Endodermal cell (in vitro differentiated cells): ENCODE data around the gene NRXN3. TPM values are rescaled to one million over a fixed set of nuclear protein-coding genes. Genes with fewer than 3 reads are reported as not detected.

ENCODE experiments used
- DNase-seq: peaks from one replicate; pipeline ENCODE4 v3.0.0-alpha.2; 2017
- H3K27ac ChIP-seq: 2 replicates; pipeline ENCODE4 v1.5.1; 2013; ENCODE audit warnings: mild to moderate bottlenecking, low read depth, low read length, moderate library complexity
- H3K27me3 ChIP-seq: 2 replicates; pipeline ENCODE4 v1.6.1; 2013; ENCODE audit warnings: mild to moderate bottlenecking, low read length, moderate library complexity; ENCODE audit not compliant: insufficient read depth, control insufficient read depth, poor library complexity, severe bottlenecking
- H3K36me3 ChIP-seq: 2 replicates; pipeline ENCODE4 v1.7.0; 2013; ENCODE audit warnings: mild to moderate bottlenecking, low read length, moderate library complexity; ENCODE audit not compliant: control insufficient read depth, insufficient read depth
- H3K4me1 ChIP-seq: one replicate; pipeline ENCODE4 v1.7.0; 2013; ENCODE audit warnings: low read length; ENCODE audit not compliant: control insufficient read depth, insufficient read depth
- H3K4me3 ChIP-seq: 2 replicates; pipeline ENCODE4 v1.5.1; 2013; ENCODE audit warnings: mild to moderate bottlenecking, low read length, moderate library complexity
- H3K9ac ChIP-seq: 2 replicates; pipeline ENCODE4 v1.6.1; 2013; ENCODE audit warnings: mild to moderate bottlenecking, low read length, moderate library complexity; ENCODE audit not compliant: poor library complexity, severe bottlenecking; ENCODE audit errors: extremely low read depth
- H3K9me3 ChIP-seq: 2 replicates; pipeline ENCODE4 v1.6.1; 2013; ENCODE audit warnings: mild to moderate bottlenecking, low read length, moderate library complexity; ENCODE audit not compliant: control insufficient read depth
- H3K27ac Mint-ChIP-seq: 2 replicates; pipeline ENCODE4 v1.8.0; 2020; ENCODE audit warnings: mixed read lengths
- H3K27me3 Mint-ChIP-seq: 2 replicates; pipeline ENCODE4 v1.8.0; 2021; ENCODE audit warnings: mild to moderate bottlenecking, mixed read lengths; ENCODE audit not compliant: insufficient read depth
- H3K36me3 Mint-ChIP-seq: 2 replicates; pipeline ENCODE4 v1.8.0; 2020; ENCODE audit warnings: low read depth, mixed read lengths
- H3K4me1 Mint-ChIP-seq: 2 replicates; pipeline ENCODE4 v1.8.0; 2020; ENCODE audit warnings: mixed read lengths
- H3K4me3 Mint-ChIP-seq: 2 replicates; pipeline ENCODE4 v1.8.0; 2020; ENCODE audit warnings: mild to moderate bottlenecking, moderate library complexity, mixed read lengths
- H3K9me3 Mint-ChIP-seq: 2 replicates; pipeline ENCODE4 v1.8.0; 2020; ENCODE audit warnings: mild to moderate bottlenecking, mixed read lengths
- WGBS, 2 experiments: methylation state at CpG; one replicate each; pipeline versions ENCODE4 v1.1.5 to v1.1.7; 2013; ENCODE audit warnings: missing lambda C conversion rate in 2 of 2, mixed read lengths in 1 of 2; ENCODE audit not compliant: insufficient coverage in 1 of 2, insufficient read length in 1 of 2; 5-methylcytosine and 5-hydroxymethylcytosine counted together
- total RNA-seq, 2 donors: library from RNA; stranded (reverse); fragmentation: NEBNext Ultra II Directional in 1 of 2; extraction: Animal tissue kit (Norgen Biotek cat#: 25700) in 1 of 2; gene quantifications; 2 replicates in 1 of 2; 3 replicates in 1 of 2; pipeline ENCODE4 v1.2.1, GENCODE V29; 2021
- TF ChIP-seq, protein P1 (sequence below): fragments of 200-600 bp; sonication (generic); conservative IDR thresholded peaks from 2 replicates; pipeline ENCODE4 v1.5.0; 2021; ENCODE audit warnings: antibody characterized with exemption, mild to moderate bottlenecking

The NRXN3 gene
- total RNA-seq, 2 donors from 2014 or later = 20.9 to 21.4 TPM

DNA sequence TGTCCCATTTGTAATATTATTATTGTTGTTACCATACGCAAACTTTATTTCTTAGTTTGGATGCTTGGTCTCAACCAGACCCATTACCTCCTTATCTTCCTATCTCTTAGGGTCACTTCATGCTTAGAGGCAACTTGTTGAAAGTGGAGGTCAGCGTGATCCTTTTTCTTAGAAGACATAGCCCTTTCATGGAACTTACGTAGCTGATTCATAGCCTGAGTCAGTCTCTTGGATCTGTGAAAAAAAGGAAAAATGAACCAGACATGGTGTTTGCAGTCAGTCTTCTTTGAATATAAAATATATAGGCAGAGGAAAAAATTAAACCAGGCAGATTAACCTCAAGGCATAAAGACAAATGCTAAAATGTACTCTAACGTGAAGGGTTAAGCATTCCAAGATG is 1427.4 kb downstream of the NRXN3 start:
- Histone ChIP-seq H3K9ac (no peak overlapping the region), H3K36me3 (no peaks in the 10 kb centered on the region), H3K27ac (no peak overlapping the region), H3K4me1 (no peaks in the 10 kb centered on the region), H3K27me3 (no peaks in the 10 kb centered on the region), H3K9me3 (peaks cover 38% of the 10 kb centered on the region), H3K4me3 (no peak overlapping the region)
- Mint-ChIP-seq H3K36me3 (peaks cover 12% of the 10 kb centered on the region), H3K9me3 (peaks cover 27% of the 10 kb centered on the region), H3K27me3 (no peaks in the 10 kb centered on the region), H3K4me3 (no peak overlapping the region), H3K27ac (no peak overlapping the region), H3K4me1 (peaks cover 9% of the 10 kb centered on the region)
- TF ChIP-seq, protein P1, sequence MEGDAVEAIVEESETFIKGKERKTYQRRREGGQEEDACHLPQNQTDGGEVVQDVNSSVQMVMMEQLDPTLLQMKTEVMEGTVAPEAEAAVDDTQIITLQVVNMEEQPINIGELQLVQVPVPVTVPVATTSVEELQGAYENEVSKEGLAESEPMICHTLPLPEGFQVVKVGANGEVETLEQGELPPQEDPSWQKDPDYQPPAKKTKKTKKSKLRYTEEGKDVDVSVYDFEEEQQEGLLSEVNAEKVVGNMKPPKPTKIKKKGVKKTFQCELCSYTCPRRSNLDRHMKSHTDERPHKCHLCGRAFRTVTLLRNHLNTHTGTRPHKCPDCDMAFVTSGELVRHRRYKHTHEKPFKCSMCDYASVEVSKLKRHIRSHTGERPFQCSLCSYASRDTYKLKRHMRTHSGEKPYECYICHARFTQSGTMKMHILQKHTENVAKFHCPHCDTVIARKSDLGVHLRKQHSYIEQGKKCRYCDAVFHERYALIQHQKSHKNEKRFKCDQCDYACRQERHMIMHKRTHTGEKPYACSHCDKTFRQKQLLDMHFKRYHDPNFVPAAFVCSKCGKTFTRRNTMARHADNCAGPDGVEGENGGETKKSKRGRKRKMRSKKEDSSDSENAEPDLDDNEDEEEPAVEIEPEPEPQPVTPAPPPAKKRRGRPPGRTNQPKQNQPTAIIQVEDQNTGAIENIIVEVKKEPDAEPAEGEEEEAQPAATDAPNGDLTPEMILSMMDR = no peak
- WGBS, 2 experiments = 95 to 100% methylated on average over 2 to 4 of the region's 4 CpGs
- DNase-seq = no peak

DNA sequence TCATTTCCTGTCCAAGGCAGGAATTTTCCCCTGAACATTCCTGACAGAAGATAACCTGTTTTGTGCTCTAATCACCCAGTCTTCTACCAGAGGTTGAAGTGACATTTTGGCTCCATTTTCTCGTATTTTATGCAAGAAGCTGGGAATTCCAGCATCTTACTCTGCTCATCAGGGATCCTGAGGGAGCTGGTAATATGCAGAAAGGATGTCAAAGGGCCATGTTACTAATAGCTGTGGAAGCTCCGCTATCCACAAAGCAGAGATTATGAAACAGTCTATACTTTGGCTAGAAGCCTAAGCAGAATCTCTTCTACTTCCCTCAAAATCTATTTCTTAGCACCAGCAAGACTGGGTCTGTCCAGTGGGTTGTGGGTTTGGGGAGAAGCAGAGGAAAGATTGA is 1428.2 kb downstream of the NRXN3 start:
- Mint-ChIP-seq H3K9me3 (peaks cover 27% of the 10 kb centered on the region), H3K36me3 (peaks cover 12% of the 10 kb centered on the region), H3K4me3 (no peak overlapping the region), H3K27me3 (no peaks in the 10 kb centered on the region), H3K27ac (no peak overlapping the region), H3K4me1 (peaks cover 9% of the 10 kb centered on the region)
- TF ChIP-seq, protein P1 = no peak
- Histone ChIP-seq H3K4me3 (no peak overlapping the region), H3K27me3 (no peaks in the 10 kb centered on the region), H3K9me3 (peaks cover 34% of the 10 kb centered on the region), H3K9ac (no peak overlapping the region), H3K36me3 (no peaks in the 10 kb centered on the region), H3K27ac (no peak overlapping the region), H3K4me1 (no peaks in the 10 kb centered on the region)
- 99 to 100% methylated on average over 1 to 2 of the region's 2 CpGs for WGBS, 2 experiments
- DNase-seq = no peak

DNA sequence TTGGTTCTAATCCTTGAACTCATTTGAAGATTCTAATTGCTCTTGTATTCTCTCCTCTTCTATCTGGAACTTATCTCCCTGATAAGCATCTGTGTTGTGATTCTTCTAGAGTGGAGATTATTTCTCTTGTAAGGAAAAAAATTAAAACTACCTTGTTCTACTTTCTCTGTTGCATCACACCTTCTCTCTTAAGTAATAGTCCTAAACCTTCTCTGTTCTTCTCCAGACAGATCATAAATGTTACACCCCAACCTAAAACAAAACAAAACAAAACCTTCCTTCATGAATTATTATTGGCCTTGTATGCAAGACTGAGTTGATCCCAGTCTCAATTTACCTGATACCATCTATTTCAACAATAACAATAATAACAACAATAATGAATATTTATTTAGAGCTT is 1429.1 kb downstream of the NRXN3 start:
- no peak overlapping the region for H3K27ac ChIP-seq
- no peak overlapping the region for H3K4me3 ChIP-seq
- peaks cover 22% of the 10 kb centered on the region for H3K9me3 Mint-ChIP-seq
- TF ChIP-seq, protein P1 = no peak
- no peak overlapping the region for H3K9ac ChIP-seq
- peaks cover 9% of the 10 kb centered on the region for H3K4me1 Mint-ChIP-seq
- no peaks in the 10 kb centered on the region for H3K27me3 Mint-ChIP-seq
- no peak overlapping the region for H3K4me3 Mint-ChIP-seq
- no peaks in the 10 kb centered on the region for H3K4me1 ChIP-seq
- H3K27ac Mint-ChIP-seq = no peak overlapping the region
- H3K9me3 ChIP-seq = peaks cover 28% of the 10 kb centered on the region
- no peaks in the 10 kb centered on the region for H3K27me3 ChIP-seq
- peaks cover 10% of the 10 kb centered on the region for H3K36me3 Mint-ChIP-seq
- no peaks in the 10 kb centered on the region for H3K36me3 ChIP-seq
- DNase-seq = no peak
